Aorta (tissue), 5 donors: ENCODE data around the gene LRRC17. TPM values are rescaled to one million over a fixed set of nuclear protein-coding genes. Genes with fewer than 3 reads are reported as not detected.
A peak's percentile ranks its signal among the peaks of the same experiment; 100 is the strongest.

Experiments used
- ATAC-seq: fragments of 200-7000 bp; cut with Tn5 transposase; one replicate; pipeline ENCODE4 v1.9.1; 2022; ENCODE audit warnings: moderate library complexity; ENCODE audit not compliant: low FRiP score
- DNase-seq, 2 donors: peaks; one replicate each; pipeline ENCODE4 v3.0.0-alpha.2; 2020
- H3K27ac ChIP-seq, 2 donors: one replicate each; pipeline ENCODE4 v1.5.1; 2013; ENCODE audit warnings: low read length in 2 of 2, mild to moderate bottlenecking in 2 of 2, moderate library complexity in 2 of 2, control low read depth in 1 of 2, inconsistent platforms in 1 of 2, low read depth in 1 of 2
- H3K27me3 ChIP-seq, 2 donors: one replicate each; pipeline ENCODE4 v1.6.1; 2013; ENCODE audit warnings: control low read depth in 1 of 2, low read length in 1 of 2, mild to moderate bottlenecking in 1 of 2, moderate library complexity in 1 of 2; ENCODE audit not compliant: insufficient read depth in 2 of 2, control insufficient read depth in 1 of 2
- H3K36me3 ChIP-seq, 2 donors: one replicate each; pipeline ENCODE4 v1.6.1; 2013; ENCODE audit warnings: control low read depth in 1 of 2, low read length in 1 of 2, mild to moderate bottlenecking in 1 of 2; ENCODE audit not compliant: insufficient read depth in 2 of 2, control insufficient read depth in 1 of 2
- H3K4me1 ChIP-seq, 2 donors: one replicate each; pipeline ENCODE4 v1.6.1; 2013; ENCODE audit warnings: low read length in 2 of 2, control low read depth in 1 of 2, mild to moderate bottlenecking in 1 of 2, moderate library complexity in 1 of 2; ENCODE audit not compliant: insufficient read depth in 2 of 2, control insufficient read depth in 1 of 2
- H3K4me3 ChIP-seq, 2 donors: one replicate each; pipeline ENCODE4 v1.5.1; 2013; ENCODE audit warnings: low read length in 2 of 2, control low read depth in 1 of 2, mild to moderate bottlenecking in 1 of 2
- H3K9me3 ChIP-seq: one replicate; pipeline ENCODE4 v1.6.1; 2013; ENCODE audit warnings: mild to moderate bottlenecking, low read length; ENCODE audit not compliant: control insufficient read depth
- WGBS, 2 donors: extraction: QIAGEN DNeasy Blood & Tissue Kit; methylation state at CpG; one replicate each; pipeline ENCODE4 v1.1.7; 2013; 5-methylcytosine and 5-hydroxymethylcytosine counted together
- intact Hi-C, 2 donors: fragments of 100-400 bp; cut with DNase I; formaldehyde crosslinking; loops; one replicate each; pipeline versions ENCODE4 v1.14.2 to v1.15.0; 2022
- polyA plus RNA-seq, 2 donors: library from polyadenylated mRNA; stranded (reverse); fragments of 200-250 nt; gene quantifications; one replicate each; pipeline ENCODE4 v1.2.3, GENCODE V29; 2013
- total RNA-seq, 2 donors: library from RNA; stranded (reverse); fragmentation: NEBNext Ultra II Directional; extraction: Animal tissue kit (Norgen Biotek cat#: 25700); gene quantifications; one replicate each; pipeline ENCODE4 v1.2.1, GENCODE V29; 2021
- donor health status: healthy with polysubstance abuse.
- donor health status: Bipolar disorder and iron deficiency.
- donor health status: DM: no; HTN: no; CAD: no.
- donor health status: DM: no; HTN: no; CAD: no.
- donor health status: DM: yes; HTN: yes; CAD: no.

Gene LRRC17
- total and polyA plus RNA-seq, 4 donors: 8.1 to 69.6 (median 24.6) TPM

DNA sequence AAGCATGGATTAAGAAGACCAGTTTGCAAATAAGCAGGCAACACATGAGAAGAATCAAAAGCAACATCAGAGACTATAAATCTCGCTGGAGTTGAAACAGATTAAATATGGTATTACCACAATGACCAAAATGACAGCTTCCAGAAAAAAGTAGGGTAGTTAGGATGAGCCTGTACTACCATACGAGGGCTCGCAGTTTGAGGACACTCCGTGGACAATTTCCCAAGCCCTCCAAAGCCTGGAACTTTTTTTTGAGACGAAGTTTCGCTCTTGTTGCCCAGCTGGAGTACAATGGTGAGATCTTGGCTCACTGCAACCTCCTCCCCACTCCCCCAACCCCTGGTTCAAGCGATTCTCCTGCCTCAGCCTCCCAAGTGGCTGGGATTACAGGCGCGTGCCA, 1.0 kb downstream of the LRRC17 start:
- H3K27me3 ChIP-seq: no peaks in the 10 kb centered on the region
- ATAC-seq (peak; percentile 3), DNase-seq (no peak)
- WGBS, 2 donors: 5 to 6% methylated on average over 9 of the region's 9 CpGs
- peak overlapping the region in 1 of 2 donors; percentile 64 for H3K27ac ChIP-seq
- intact Hi-C loops: loop anchor here (2.0 to 10.0 kb wide), 3 partner anchors 79 to 151 kb away; no protein-coding TSS in a partner anchor
- no peaks in the 10 kb centered on the region for H3K9me3 ChIP-seq
- peaks cover 7 to 9% of the 10 kb centered on the region in 2 donors for H3K4me1 ChIP-seq
- peak overlapping the region; percentile 47 to 59 for H3K4me3 ChIP-seq
- H3K36me3 ChIP-seq: no peaks in the 10 kb centered on the region

DNA sequence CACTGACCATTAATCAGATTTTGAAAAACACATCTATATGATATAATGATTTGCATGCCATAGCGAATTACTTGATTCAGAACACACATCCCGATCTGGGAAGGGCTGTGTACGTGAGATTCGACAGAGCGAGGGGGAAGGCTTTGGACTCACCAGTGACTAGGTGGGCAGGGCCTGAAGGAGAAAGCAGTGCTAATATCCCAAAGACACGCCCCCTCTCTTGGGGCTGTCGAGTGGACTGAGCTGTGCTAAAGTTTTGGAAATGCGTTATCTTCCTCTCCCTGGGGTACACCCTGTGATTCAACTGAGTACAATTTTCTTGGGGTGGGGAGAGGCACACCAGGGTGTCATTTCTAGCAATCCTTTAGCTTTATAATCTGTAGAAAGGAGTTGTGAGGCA, 1.8 kb downstream of the LRRC17 start:
- DNase-seq (peak; percentile 81 to 87), ATAC-seq (peak; percentile 93)
- WGBS, 2 donors: 9 to 11% methylated on average over 8 of the region's 8 CpGs
- no peaks in the 10 kb centered on the region for H3K27me3 ChIP-seq
- H3K4me1 ChIP-seq: peaks cover 9% of the 10 kb centered on the region in 2 donors
- no peaks in the 10 kb centered on the region for H3K9me3 ChIP-seq
- H3K36me3 ChIP-seq: no peaks in the 10 kb centered on the region
- intact Hi-C loops: loop anchor here (10.0 kb wide), 2 partner anchors 140 to 150 kb away; no protein-coding TSS in a partner anchor
- peak overlapping the region in 1 of 2 donors; percentile 89 for H3K27ac ChIP-seq
- peak overlapping the region; percentile 59 to 65 for H3K4me3 ChIP-seq

DNA sequence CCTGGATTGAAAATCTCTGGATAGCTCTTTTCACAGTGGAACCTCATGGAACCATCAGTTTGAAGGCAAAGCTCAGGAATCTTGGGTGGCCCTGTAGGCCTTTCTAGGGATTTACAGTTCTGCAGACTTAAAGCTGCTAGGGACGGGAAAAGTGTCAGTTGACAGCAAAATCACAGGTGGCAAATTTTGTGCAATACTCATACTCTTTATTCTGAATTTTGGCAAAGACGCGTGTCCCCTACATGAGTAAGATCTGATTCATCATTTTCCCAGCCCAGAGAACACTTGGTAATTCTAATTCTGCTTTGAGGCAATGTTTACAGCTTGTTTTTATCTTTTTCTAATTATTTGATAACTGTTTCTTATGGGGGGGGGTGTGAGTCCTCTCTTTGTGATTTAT, 3.6 kb downstream of the LRRC17 start:
- H3K9me3 ChIP-seq: no peaks in the 10 kb centered on the region
- no peaks in the 10 kb centered on the region for H3K27me3 ChIP-seq
- intact Hi-C loops: loop anchor here (10.0 kb wide), 2 partner anchors 138 to 148 kb away; no protein-coding TSS in a partner anchor
- no peak overlapping the region for H3K4me3 ChIP-seq
- H3K36me3 ChIP-seq: no peaks in the 10 kb centered on the region
- H3K4me1 ChIP-seq: peaks cover 9% of the 10 kb centered on the region in 2 donors
- ATAC-seq (no peak), DNase-seq (no peak)
- 7 to 9% methylated on average over 3 of the region's 3 CpGs for WGBS, 2 donors
- H3K27ac ChIP-seq: peak overlapping the region in 1 of 2 donors; percentile 40

DNA sequence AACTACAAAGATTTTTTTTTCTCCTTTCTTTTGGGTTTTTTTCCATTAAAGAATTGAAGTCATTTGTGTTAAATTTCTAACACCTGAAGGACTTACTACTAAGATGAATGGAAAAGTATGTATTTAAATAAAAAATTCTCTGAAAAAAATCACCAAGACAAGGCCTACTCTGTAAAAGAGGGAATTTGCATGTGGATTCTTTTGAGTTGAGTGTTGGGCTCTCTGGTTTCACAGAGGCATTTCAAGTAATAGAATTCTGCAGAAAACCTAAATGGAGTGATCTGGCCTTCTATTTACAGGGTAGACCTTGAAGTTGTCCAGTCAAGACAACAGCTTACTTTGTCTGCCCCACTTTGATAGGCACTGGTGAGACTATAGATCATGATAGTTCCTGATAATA, 4.1 kb downstream of the LRRC17 start:
- Histone ChIP-seq H3K4me3 (no peak overlapping the region), H3K4me1 (peaks cover 9% of the 10 kb centered on the region in 2 donors), H3K27ac (no peak overlapping the region), H3K27me3 (no peaks in the 10 kb centered on the region), H3K9me3 (no peaks in the 10 kb centered on the region), H3K36me3 (no peaks in the 10 kb centered on the region)
- ATAC-seq: no peak
- DNase-seq: no peak
- intact Hi-C loops: loop anchor here (10.0 kb wide), 2 partner anchors 138 to 148 kb away; no protein-coding TSS in a partner anchor

DNA sequence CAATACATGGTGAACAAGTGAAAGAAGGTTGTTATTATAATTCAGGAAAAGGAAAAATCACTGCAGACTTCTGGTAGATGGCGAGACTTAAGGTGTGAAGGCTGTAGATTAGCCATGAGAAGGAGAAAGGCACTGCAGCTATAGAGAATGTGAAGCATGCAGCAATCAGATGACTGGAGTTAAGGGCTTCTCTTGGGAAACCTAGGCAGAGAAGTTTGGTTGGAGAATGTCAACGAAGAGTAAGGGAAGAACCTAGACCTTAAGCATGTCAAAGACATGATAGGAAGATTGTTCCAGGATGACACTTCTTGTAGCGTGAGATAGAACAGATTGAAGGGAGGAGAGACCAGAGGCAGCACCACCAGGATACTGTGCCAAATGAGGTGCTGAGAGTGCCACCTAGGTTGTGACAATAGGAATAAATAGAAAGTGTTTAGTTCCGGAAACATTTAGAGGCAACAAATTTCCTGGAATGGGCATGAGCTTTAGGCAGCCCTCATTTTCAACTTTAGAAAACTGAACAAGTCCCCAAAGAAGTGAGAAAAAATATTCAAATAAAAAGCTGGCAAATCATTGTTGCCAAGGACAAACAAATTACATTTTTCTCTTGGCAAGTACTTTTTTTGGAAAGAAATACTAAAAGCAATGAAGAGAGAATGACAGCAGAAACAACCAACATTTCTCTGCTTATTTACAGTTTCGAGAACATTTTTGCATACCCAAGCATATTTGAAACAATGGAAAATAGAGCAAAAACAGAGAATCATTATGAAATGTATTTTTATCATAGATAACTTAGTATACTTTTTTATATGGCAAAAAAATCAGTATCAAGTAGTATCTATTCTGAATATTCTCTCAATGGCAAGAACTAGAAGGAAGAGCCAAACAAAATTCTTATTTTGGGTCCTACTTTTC, 4.9 kb downstream of the LRRC17 start:
- H3K27ac ChIP-seq: peak overlapping the region in 1 of 2 donors; percentile 71
- intact Hi-C loops: loop anchor here (10.0 kb wide), 2 partner anchors 137 to 147 kb away; no protein-coding TSS in a partner anchor
- DNase-seq: no peak
- no peaks in the 10 kb centered on the region for H3K9me3 ChIP-seq
- ATAC-seq: no peak
- peaks cover 9% of the 10 kb centered on the region in 2 donors for H3K4me1 ChIP-seq
- 25 to 29% methylated on average over 5 of the region's 5 CpGs for WGBS, 2 donors
- no peak overlapping the region for H3K4me3 ChIP-seq
- no peaks in the 10 kb centered on the region for H3K36me3 ChIP-seq
- H3K27me3 ChIP-seq: no peaks in the 10 kb centered on the region

DNA sequence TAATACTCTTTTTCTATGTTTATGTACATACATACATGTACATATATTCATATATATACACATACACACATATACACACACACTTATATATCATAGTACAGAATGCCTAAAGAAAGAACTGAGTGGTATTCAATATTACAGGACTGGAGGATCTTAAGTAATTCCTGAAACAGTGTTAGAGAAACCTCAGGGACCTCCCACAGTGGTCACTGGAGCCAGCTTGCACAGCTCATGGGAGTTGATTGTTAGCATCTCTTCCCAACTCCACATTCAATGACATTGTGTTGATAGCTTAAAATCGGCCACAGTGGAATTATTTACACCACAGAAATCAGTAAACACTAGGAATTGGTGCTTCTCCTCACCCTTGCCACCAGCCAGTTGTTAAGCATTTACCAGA, 6.0 kb downstream of the LRRC17 start:
- ATAC-seq: no peak
- whole genome bisulfite sequencing, 2 donors: 8 to 13% methylated on average over 1 of the region's 1 CpG
- no peak overlapping the region for H3K27ac ChIP-seq
- DNase-seq: no peak
- no peak overlapping the region for H3K4me3 ChIP-seq
- H3K9me3 ChIP-seq: no peaks in the 10 kb centered on the region
- no peaks in the 10 kb centered on the region for H3K27me3 ChIP-seq
- intact Hi-C loops: loop anchor here (10.0 kb wide), 2 partner anchors 136 to 146 kb away; no protein-coding TSS in a partner anchor
- H3K36me3 ChIP-seq: no peaks in the 10 kb centered on the region
- H3K4me1 ChIP-seq: peaks cover 9% of the 10 kb centered on the region in 2 donors

DNA sequence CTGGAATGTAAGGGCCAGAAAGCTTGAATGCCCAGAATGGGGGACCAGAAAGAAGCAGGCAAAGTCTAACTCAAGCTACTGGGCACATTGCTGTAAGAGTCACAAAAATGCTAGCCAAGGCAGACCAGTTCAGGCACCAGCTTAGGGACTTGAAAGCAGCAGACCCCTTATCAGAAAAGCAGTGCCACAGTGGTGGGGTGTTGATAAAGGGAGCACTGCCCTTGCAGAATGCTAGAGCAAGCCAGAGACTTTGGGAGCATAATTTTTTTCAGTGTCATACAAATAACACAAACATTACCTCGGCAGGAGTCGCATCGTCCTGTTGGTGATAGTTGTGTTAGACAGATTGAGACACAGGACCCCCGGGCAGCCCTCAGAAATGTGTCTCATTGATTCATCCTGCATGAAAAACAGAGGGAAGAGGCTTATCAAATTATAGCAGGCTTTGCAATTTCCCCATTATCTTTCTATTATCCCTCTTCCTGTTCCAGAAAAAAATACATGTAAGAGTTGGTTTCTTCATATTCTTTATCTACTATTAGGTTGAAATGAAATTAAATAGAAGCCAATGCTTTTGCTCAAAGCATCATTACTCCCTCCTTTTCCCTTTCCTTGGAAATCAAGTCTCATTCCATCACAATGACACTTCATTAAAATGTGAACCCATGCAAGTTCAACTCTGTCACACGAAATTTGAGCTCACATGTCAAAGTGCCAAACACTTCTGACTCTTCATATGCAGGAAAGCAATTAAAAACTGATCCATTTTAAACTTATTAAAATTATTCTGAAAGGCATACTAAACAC, 13.4 kb downstream of the LRRC17 start:
- 19 to 23% methylated on average over 5 of the region's 5 CpGs for WGBS, 2 donors
- H3K27ac ChIP-seq: peak overlapping the region in 1 of 2 donors; percentile 63
- intact Hi-C loops: no loop called here

DNA sequence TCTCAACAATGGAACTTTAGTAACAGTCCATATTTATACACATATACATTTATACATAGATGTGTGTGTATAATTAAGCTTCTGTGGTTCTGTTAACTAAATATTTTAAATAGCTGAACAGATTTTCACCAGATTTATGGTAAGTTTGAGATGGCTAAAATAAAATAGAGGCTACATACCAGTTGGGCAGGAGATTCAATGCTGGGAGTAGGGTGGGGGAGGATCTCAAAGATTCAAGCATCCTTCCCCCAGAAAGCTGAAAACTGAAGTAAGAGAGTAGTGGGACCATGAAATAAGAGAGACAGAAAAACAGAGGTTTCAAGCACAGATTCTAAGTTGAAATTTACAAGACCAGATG, 14.0 kb downstream of the LRRC17 start:
- DNase-seq (no peak), ATAC-seq (no peak)
- Histone ChIP-seq H3K27ac (no peak overlapping the region), H3K36me3 (no peaks in the 10 kb centered on the region), H3K4me3 (no peak overlapping the region), H3K9me3 (no peaks in the 10 kb centered on the region), H3K4me1 (peaks cover 4 to 9% of the 10 kb centered on the region in 2 donors), H3K27me3 (no peaks in the 10 kb centered on the region)
- intact Hi-C loops: no loop called here

More for the DNA sequence above, 13.4 kb downstream of the LRRC17 start:
- no peaks in the 10 kb centered on the region for H3K9me3 ChIP-seq
- peaks cover 4 to 9% of the 10 kb centered on the region in 2 donors for H3K4me1 ChIP-seq
- no peaks in the 10 kb centered on the region for H3K36me3 ChIP-seq
- no peak for DNase-seq
- H3K4me3 ChIP-seq: no peak overlapping the region
- no peaks in the 10 kb centered on the region for H3K27me3 ChIP-seq
- no peak for ATAC-seq
